ENCODE results near the gene MRPL34. TPM values are rescaled to one million over a fixed set of nuclear protein-coding genes. Genes with fewer than 3 reads are reported as not detected.

Gene MRPL34
- total and polyA plus RNA-seq, 9 of the 15 experiments (the other 6 are each of a cell fraction or from before 2014, with no cell fraction given): 11.5 to 256 (median 72.5) TPM

DNA sequence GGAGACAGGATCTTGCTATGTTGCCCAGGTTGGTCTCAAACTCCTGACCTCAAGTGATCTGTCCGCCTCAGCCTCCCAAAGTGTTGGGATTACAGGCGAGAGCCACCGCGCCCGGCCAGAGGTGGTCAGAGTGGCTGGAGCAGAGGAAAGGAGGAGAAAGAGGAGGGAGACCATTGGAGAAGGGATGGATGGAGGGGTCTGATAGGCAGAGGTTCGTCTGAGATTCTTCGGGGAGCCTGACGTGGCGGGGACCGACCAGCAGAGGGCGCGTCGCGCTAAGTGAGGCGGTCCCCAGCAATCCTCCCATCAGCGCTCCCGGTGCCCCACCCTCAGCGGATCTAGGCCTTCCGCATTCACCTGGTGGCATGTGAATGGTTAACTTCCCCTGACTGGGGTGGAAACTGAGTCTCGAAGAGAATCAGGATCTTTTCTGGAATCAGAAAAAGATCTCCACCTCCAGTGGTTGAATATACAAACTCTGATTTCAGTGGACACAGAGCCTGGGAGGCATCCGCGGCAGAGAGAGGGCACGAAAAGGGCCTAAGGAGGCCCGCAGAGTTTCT, 40.5 kb downstream of the MRPL34 start (continued):
- TF ChIP-seq CTCF (IDR thresholded peaks at IDR 0.05 in 2 of 3, conservative IDR thresholded peaks at IDR 0.05 in 1 of 3; ENCODE audit: insufficient read depth in 2 of 3, low read depth in 1 of 3, low read length in 3 of 3) (peak; percentile 88 to 95 (median 90)), HCFC1 (IDR thresholded peaks at IDR 0.05; ENCODE audit: low read depth, low read length) (0 out of 2 replicates have a peak, but pooled peaks have one; percentile 22), ZFX (CRISPR knock-in tag; IDR thresholded peaks at IDR 0.05) (peak; percentile 64), NCOR1 (IDR thresholded peaks at IDR 0.05) (peak; percentile 14; the same call in 1 of the 2 replicates), ELF1 (tag; IDR thresholded peaks at IDR 0.05) (peak; percentile 81), ARNT (IDR thresholded peaks at IDR 0.05) (peak in 1 of 2 experiments; percentile 50; a peak in 1 of 4 replicates), RAD21 (CRISPR knock-in tag; conservative IDR thresholded peaks at IDR 0.05 in 1 of 2, IDR thresholded peaks at IDR 0.05 in 1 of 2) (peak; percentile 76 to 91), MAFK (IDR thresholded peaks at IDR 0.05; ENCODE audit: low read length) (no peak), XRCC5 (IDR thresholded peaks at IDR 0.05; ENCODE audit: low read depth, low read length) (peak; percentile 76; the same call in 1 of the 2 replicates), JUND (IDR thresholded peaks at IDR 0.05; ENCODE audit: borderline replicate concordance, low read depth, low read length) (peak; percentile 60; the same call in 1 of the 2 replicates), JUND (tag; IDR thresholded peaks at IDR 0.05; ENCODE audit: borderline replicate concordance, low read depth, low read length) (no peak; the same call in 2 of the 3 replicates), RCOR1 (IDR thresholded peaks at IDR 0.05; ENCODE audit: borderline replicate concordance in 1 of 2, low read depth in 2 of 2, low read length in 2 of 2) (peak in 1 of 2 experiments; percentile 73; a peak in 1 of 4 replicates)
- TF ChIP-seq, protein P1, sequence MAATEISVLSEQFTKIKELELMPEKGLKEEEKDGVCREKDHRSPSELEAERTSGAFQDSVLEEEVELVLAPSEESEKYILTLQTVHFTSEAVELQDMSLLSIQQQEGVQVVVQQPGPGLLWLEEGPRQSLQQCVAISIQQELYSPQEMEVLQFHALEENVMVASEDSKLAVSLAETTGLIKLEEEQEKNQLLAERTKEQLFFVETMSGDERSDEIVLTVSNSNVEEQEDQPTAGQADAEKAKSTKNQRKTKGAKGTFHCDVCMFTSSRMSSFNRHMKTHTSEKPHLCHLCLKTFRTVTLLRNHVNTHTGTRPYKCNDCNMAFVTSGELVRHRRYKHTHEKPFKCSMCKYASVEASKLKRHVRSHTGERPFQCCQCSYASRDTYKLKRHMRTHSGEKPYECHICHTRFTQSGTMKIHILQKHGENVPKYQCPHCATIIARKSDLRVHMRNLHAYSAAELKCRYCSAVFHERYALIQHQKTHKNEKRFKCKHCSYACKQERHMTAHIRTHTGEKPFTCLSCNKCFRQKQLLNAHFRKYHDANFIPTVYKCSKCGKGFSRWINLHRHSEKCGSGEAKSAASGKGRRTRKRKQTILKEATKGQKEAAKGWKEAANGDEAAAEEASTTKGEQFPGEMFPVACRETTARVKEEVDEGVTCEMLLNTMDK (IDR thresholded peaks at IDR 0.05; ENCODE audit: borderline replicate concordance, insufficient read depth, low read depth, low read length, poor library complexity, severe bottlenecking): peak; percentile 48
- TF ChIP-seq, protein P2, sequence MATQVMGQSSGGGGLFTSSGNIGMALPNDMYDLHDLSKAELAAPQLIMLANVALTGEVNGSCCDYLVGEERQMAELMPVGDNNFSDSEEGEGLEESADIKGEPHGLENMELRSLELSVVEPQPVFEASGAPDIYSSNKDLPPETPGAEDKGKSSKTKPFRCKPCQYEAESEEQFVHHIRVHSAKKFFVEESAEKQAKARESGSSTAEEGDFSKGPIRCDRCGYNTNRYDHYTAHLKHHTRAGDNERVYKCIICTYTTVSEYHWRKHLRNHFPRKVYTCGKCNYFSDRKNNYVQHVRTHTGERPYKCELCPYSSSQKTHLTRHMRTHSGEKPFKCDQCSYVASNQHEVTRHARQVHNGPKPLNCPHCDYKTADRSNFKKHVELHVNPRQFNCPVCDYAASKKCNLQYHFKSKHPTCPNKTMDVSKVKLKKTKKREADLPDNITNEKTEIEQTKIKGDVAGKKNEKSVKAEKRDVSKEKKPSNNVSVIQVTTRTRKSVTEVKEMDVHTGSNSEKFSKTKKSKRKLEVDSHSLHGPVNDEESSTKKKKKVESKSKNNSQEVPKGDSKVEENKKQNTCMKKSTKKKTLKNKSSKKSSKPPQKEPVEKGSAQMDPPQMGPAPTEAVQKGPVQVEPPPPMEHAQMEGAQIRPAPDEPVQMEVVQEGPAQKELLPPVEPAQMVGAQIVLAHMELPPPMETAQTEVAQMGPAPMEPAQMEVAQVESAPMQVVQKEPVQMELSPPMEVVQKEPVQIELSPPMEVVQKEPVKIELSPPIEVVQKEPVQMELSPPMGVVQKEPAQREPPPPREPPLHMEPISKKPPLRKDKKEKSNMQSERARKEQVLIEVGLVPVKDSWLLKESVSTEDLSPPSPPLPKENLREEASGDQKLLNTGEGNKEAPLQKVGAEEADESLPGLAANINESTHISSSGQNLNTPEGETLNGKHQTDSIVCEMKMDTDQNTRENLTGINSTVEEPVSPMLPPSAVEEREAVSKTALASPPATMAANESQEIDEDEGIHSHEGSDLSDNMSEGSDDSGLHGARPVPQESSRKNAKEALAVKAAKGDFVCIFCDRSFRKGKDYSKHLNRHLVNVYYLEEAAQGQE (IDR thresholded peaks at IDR 0.05; ENCODE audit: borderline replicate concordance): peak; percentile 85
- TF ChIP-seq, protein P2 (CRISPR knock-in tag; IDR thresholded peaks at IDR 0.05; ENCODE audit: low read depth): no peak

Data from K562 (cell line).